ENCODE results near the gene PRRG1. TPM values are rescaled to one million over a fixed set of nuclear protein-coding genes. Genes with fewer than 3 reads are reported as not detected.
"Not testable (repeated sequence)": the region's sequence is repeated elsewhere in the genome, so short reads cannot be mapped to it uniquely, and the experiment has no call there.

PRRG1 gene
- total RNA-seq, 1 donor from 2014 or later, result 14.2 TPM

DNA sequence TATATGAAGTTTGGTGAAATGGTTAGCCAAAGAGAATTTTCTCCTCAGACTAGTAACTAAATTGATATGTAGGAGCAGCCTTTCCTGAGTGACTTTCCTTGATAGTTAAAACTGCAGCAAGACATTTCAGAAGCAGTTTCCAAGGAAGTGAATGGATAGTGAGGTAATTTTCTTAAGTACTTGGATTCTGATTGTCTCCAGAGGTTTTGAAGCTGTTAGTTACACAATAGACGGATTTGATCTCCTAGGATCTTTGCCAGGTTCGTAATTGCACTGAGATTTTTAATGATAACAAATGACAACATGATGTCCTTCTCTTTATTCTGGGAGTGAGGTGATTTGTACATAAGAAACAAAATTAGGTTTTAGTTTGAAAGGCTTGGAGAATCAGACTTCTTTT, 29.2 kb downstream of the PRRG1 start:
- peak in 1 of 2 donors; percentile 56 for DNase-seq (ENCODE audit: low read depth in 2 of 2)

GRCh38 chrX:37378830-37379229, 29.7 kb downstream of the PRRG1 start:
- no peak for DNase-seq (ENCODE audit: low read depth in 2 of 2)

- no peak for DNase-seq (ENCODE audit: low read depth in 2 of 2)
Observed at GRCh38 chrX:37380256-37380655, 31.1 kb downstream of the PRRG1 start.

DNA sequence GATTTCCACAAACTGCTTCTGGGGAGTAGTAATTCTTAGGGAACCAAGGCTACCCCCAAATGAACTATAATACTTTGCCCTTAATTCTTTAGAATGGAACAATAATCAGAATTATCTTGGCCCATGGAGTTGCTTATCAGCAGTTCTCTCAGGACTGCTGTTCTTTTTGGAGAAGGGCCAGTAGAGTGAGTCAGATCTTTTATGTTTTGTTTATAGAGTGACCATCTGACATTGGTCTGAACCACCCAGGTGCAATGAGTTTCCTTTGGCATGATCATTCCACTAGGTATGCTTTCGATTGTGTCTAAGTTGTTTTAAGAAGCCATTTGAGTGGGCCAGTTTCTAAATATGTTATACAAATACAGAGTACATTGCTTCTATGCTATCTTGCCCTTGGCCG, 31.8 kb downstream of the PRRG1 start:
- peak; percentile 74 to 92 for DNase-seq (ENCODE audit: low read depth in 2 of 2)

DNA sequence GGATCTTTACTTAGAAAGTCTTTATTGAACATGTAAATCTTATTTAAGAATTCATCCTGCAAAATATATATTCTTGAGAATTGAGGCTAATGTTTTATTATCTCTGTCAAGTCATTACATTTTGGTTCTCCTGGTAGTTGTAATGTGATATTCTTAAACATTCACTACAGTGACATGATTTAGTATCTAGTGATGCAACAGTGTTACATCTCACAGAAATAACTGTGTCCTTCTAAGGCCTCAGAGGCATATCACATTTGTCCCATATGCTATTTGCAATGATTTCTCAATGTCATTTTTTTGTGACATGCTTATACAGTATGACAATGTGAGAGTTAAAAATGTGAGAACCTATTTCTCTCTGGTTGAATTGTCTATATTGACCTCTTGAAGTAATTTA, 34.1 kb downstream of the PRRG1 start:
- no peak for DNase-seq (ENCODE audit: low read depth in 2 of 2)

DNA sequence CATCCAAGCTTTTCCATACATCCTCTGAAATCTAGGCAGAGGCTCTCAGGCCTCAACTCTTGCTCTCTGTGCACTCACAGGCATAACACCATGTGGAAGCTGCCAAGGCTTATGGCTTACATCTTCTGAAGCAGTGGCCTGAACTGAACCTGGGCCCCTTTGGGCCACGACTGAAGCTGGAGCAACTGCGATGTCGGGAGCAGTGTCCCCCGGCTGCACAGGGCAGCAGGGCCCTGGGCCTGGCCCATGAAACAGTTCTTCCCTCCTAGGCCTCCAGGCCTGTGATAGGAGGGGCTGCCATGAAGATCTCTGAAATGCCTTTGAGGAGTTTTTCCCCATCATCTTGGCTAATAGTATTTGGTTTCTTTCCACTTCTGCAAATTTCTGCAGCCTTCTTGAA, 39.2 kb downstream of the PRRG1 start:
- DNase-seq (ENCODE audit: low read depth in 2 of 2), result no peak

DNA sequence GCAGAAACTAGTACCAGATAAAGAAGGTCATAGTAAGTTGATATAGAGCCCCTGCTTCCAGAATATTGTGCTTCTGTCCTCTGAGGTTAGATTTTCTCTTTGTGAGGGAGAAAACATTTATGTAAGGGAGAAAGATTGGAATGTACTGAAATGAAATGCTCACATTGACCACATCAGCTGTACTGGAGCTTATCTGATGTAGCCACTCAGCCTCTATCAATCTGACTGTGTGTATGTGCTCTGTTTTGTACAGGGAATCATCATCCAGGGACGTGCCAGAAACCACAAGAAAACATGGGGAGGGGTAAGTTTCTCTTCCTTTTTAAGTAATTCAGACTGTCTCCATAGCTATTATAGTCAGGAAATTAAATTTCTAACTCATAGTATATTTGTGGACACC, 56.8 kb downstream of the PRRG1 start:
- peak in 1 of 2 donors; percentile 52 for DNase-seq (ENCODE audit: low read depth in 2 of 2)

DNA sequence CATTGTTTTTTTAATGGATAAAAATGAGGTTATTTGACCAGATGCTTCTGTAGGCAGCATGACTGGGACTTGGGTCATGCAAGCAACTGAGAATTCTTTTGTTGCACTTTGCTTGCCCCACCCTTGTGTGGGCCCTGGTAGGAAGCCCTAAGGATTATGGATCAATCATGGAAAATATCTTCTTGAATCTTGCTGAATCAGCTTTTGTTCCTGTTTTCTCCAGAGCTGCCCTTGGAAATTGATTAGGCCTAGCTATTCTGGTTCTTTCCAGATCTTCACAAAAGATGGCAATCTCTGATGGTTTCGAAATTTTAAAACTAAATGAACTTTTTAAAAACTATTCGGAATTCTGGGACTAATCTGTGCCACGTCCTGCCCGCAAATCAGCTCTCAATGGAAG, 58.6 kb downstream of the PRRG1 start:
- DNase-seq (ENCODE audit: low read depth in 2 of 2), result no peak

- peak in 1 of 2 donors; percentile 30 for DNase-seq (ENCODE audit: low read depth in 2 of 2)
Observed at GRCh38 chrX:37409278-37409677, 60.1 kb downstream of the PRRG1 start.

DNA sequence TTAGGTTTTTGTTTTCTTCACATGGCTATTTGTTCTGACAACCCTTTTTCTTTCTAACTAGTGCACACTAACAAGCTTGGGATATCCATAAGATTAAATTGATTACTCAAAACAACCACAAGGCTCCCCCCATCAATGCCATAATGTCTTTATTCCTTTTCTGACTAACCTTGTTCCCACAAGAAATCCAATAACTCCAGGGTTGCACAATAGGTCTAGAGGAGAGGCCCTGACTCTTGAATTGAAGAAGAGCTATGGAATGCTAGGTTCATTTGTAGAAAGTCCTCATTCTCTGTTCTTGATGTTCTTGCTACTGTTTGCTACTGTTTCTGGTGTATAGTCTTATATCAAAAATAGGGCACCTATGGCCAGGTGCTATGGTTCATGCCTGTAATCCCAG, 71.0 kb downstream of the PRRG1 start:
- no peak for DNase-seq (ENCODE audit: low read depth in 2 of 2)

GRCh38 chrX:37420756-37421155, 71.6 kb downstream of the PRRG1 start:
- DNase-seq (ENCODE audit: low read depth in 2 of 2), result no peak

DNA sequence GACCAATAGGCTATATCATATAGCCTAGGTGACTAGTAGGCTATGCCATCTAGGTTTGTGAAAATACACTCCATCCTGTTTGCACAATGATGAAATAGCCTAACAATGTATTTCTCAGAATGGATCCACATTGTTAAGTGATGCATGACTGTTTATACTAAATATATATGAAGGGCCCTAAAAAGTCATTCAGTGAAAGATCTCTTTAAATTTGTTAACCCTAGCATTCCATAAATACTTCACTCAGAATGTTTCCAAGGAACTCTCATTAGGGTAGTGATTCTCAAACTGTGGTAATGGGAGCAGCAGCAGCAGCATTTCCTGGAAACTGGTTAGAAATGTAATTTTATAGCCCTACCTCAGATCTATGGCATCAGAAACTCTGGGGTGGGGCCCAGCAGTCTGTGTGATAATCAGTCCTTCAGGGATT, 74.9 kb downstream of the PRRG1 start:
- DNase-seq (ENCODE audit: low read depth in 2 of 2), result peak in 1 of 2 donors; percentile 23

DNA sequence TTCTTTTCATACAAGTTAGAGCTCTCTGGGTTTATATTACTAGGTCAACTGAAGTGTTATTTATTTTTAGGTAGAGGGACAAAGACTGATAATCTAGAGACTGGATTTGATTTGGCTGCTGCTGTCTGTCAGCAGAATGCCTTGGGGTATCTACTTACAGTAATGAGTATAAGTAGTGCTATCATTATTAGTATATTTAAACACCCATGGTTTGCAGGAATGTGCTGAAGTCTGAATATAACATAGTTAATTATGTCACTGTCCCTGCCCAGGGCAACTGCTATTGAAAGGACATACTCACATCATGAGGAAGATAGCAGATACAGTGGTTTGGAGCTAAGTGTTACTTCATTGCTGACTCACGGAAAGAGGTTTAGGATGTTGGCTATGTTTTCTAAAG, 76.2 kb downstream of the PRRG1 start:
- DNase-seq (ENCODE audit: low read depth in 2 of 2), result no peak

DNA sequence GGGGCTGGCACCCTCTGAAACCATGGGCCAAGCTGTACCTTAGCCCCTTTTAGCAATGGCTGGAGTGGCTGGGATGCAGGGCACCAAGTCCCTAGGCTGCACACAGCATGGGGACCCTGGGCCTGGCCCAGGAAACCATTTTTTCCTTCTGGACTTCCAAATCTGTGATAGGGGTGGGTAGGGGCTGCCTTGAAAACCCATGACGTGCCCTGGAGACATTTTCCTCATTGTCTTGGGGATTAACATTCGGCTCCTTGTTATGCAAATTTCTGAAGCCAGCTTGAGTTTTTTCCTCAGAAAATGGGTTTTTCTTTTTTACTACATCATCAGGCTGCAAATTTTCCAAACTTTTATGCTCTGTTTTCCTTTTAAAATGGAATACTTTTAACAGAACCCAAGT, 79.8 kb downstream of the PRRG1 start:
- DNase-seq (ENCODE audit: low read depth in 2 of 2), result not testable (repeated sequence)

- peak in 1 of 2 donors; percentile 1 for DNase-seq (ENCODE audit: low read depth in 2 of 2)
Observed at GRCh38 chrX:37434362-37434761, 85.2 kb downstream of the PRRG1 start.

DNA sequence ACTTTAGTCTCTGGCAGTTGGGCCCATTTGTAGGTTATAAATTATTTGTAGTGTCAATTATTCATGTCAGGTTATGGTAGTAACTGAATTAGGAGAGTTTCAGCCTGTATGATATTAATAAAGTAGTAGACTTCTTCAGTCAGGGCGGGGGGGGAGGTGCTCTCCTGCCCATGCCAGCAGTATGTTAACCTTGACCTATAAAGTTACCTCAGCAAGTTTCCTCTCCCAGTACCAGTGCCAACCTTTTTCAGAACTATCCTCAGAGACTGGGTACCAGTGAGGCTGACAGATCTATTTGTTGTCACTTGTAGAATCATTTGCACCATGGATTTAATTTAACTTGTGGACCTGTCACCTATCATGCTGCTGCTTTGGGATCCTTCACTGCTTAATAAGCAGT, 88.0 kb downstream of the PRRG1 start:
- DNase-seq (ENCODE audit: low read depth in 2 of 2), result no peak

DNA sequence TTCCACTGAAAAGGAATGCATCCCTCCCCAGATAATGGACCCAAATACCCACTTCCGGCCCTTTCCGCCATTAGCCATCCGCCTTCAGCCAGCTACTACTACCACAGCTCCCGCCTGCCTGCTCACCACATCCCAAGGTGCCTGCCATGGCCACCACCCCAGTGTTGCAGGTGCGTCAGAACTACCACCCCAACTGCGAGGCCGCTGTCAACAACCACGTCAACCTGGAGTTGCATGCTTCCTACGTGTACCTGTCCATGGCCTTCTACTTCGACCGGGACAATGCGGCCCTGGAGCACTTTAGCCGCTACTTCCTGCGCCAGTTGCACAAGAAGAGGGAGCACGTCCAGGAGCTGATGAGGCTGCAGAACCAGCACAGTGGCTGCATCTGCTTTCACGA, 92.2 kb downstream of the PRRG1 start:
- DNase-seq (ENCODE audit: low read depth in 2 of 2), result no peak

DNA sequence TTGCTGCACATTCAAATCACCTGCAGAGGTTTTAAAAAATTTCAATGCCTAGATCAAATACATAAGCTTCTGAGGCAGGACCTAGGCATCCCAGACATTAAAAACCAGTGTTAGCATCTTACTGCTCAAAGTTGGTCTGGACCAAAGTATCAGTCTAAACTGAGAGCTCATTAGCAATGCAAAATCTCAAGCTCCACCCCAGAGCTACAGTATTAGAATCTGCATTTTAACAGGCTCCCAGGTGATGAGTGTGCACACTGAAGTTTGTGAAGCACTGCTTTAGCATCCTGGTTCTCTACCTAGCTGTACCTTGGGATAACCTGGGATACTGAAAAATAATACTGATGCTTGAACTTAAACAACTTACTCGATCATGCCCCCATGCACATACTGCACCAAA, 96.0 kb downstream of the PRRG1 start:
- DNase-seq (ENCODE audit: low read depth in 2 of 2), result no peak

- DNase-seq (ENCODE audit: low read depth in 2 of 2), result no peak
Observed at GRCh38 chrX:37453821-37454220, 104.7 kb downstream of the PRRG1 start.

DNA sequence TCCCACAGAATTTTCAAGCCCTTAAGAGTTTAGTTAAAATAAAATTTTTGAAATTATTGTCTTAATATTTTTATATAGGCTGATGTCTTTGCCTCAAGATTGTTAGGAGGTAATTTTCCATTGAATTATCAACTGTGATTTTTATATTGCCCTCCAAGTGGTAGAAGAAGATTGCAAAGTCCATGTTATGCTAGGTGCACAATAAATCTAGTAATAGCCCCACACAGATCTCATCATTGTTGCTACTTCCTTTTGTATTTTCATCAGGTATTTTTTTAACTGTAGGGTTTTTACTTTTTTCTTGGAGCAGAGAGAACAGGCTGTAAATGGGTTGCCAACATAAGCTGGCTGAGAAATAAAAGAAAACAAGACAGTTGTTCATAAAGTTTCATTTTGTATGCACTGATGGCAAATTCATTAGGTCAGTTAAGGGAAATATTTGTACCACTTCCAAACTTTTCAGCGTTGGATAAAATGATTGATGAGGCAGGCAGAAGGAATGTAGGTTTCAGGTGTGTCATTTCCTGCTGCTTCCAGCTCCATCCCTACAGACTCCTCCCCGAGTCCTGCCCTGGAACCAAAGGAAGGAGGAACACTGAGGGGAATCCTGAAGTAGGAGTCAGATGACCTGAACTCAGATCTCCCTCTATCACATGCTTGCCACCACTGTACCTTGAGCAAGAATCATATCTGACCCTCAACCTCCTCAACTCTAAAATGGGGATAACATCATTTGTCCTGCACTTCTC, 105.5 kb downstream of the PRRG1 start:
- DNase-seq (ENCODE audit: low read depth in 2 of 2), result peak; percentile 38 to 60

DNA sequence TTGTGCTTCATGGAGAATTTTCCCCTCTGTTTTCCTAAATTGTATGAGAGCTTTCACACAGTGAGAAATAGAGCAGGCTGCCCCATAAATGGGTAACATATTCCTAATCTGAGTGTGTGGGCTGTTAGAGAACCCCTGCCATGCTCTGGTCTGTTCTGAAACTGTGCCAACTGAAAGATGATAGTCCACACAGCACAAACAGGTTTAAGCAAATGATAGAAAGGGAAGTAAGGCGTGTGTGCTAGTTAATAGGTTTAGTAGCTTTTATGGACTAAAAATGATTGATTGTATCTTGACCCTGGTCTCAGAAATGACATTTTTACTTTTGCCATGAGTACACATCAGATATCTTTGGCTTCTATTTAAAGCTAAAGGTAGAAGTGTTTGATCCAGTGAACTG, 106.2 kb downstream of the PRRG1 start:
- no peak for DNase-seq (ENCODE audit: low read depth in 2 of 2)

DNA sequence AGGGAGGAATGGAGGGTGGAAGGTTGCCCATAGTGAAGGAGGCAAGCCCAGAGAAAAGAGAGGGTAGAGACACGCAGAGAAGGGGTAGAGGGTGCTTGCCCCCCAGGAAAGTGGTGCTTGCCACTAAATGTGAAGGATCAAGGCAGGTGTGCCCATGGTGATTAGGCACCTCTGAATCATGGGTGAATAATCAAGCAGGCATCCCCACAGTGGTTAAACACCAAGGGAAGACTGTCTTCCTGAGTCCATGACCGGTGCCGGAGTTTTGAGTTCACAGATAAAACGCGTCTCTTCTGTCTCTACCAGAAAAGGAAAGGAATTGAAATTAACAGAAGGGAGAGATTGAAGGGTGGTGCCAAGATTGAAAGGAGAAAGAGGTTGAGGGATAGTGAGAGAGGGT, 111.1 kb downstream of the PRRG1 start:
- not testable (repeated sequence) for DNase-seq (ENCODE audit: low read depth in 2 of 2)

DNA sequence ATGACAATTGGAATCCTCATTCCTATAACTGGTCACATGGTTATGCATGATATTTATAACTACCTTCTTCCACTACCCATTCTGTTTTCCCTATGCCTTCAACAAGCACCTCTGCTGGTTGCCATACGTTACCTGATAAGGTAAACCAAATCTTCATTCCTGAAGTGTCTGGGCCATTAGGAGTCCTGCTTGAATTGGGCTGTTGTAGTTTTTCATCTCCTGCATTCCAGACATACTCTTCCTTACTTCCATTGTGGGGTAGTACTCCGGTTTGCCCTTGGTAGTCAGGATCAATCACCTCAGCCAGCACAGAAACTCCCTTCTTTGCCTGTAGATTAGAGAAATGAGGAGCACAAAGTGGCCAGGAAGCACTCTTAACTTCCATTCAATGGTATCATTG, 113.2 kb downstream of the PRRG1 start:
- no peak for DNase-seq (ENCODE audit: low read depth in 2 of 2)
